Mononuclear cell (primary cell): Measurements from ENCODE around the gene RNF167. TPM values are rescaled to one million over a fixed set of nuclear protein-coding genes. Genes with fewer than 3 reads are reported as not detected.

ENCODE experiments used
- H3K27me3 ChIP-seq: 2 replicates; pipeline ENCODE4 v1.6.0; 2011; ENCODE audit warnings: low read length, control low read depth; ENCODE audit not compliant: insufficient read depth
- H3K4me1 ChIP-seq: 2 replicates; pipeline ENCODE4 v1.5.1; 2011; ENCODE audit warnings: mild to moderate bottlenecking, low read length, control low read depth; ENCODE audit not compliant: insufficient read depth
- H3K4me3 ChIP-seq: 2 replicates; pipeline ENCODE4 v1.5.1; 2011; ENCODE audit warnings: mild to moderate bottlenecking, low read length, moderate library complexity
- H3K9me3 ChIP-seq: 2 replicates; pipeline ENCODE4 v1.5.1; 2011; ENCODE audit warnings: low read depth, mild to moderate bottlenecking, control low read depth, low read length
- total RNA-seq: library from RNA; depleted of rRNA; stranded (reverse); fragments of >200 nt; gene quantifications from one replicate; pipeline ENCODE4 v1.2.3, GENCODE V29; 2012

The RNF167 gene
- total RNA-seq, 1 donor: 19.3 TPM

- H3K4me3 ChIP-seq: no peak overlapping the region
- H3K9me3 ChIP-seq: no peaks in the 10 kb centered on the region
- H3K4me1 ChIP-seq: peaks cover 55% of the 10 kb centered on the region
- H3K27me3 ChIP-seq: no peaks in the 10 kb centered on the region
Measured at GRCh38 chr17:4969047-4969550, 29.0 kb downstream of the RNF167 start.

GRCh38 chr17:4969551-4970173 lies 29.6 kb downstream of the RNF167 start:
- Histone ChIP-seq H3K4me1 (peaks cover 61% of the 10 kb centered on the region), H3K27me3 (no peaks in the 10 kb centered on the region), H3K4me3 (no peak overlapping the region), H3K9me3 (no peaks in the 10 kb centered on the region)

- Histone ChIP-seq H3K9me3 (no peaks in the 10 kb centered on the region), H3K4me3 (no peak overlapping the region), H3K27me3 (no peaks in the 10 kb centered on the region), H3K4me1 (peaks cover 61% of the 10 kb centered on the region)
Measured at GRCh38 chr17:4970273-4970672, 30.2 kb downstream of the RNF167 start.

- peaks cover 46% of the 10 kb centered on the region for H3K4me1 ChIP-seq
- no peaks in the 10 kb centered on the region for H3K9me3 ChIP-seq
- no peak overlapping the region for H3K4me3 ChIP-seq
- H3K27me3 ChIP-seq: no peaks in the 10 kb centered on the region
Measured at GRCh38 chr17:4971826-4972225, 31.8 kb downstream of the RNF167 start.

GRCh38 chr17:4972322-4972721 lies 32.3 kb downstream of the RNF167 start:
- H3K4me3 ChIP-seq: no peak overlapping the region
- H3K4me1 ChIP-seq: peaks cover 46% of the 10 kb centered on the region
- H3K9me3 ChIP-seq: no peaks in the 10 kb centered on the region
- no peaks in the 10 kb centered on the region for H3K27me3 ChIP-seq

- Histone ChIP-seq H3K27me3 (no peaks in the 10 kb centered on the region), H3K4me1 (peaks cover 47% of the 10 kb centered on the region), H3K9me3 (no peaks in the 10 kb centered on the region), H3K4me3 (no peak overlapping the region)
Measured at GRCh38 chr17:4972752-4973151, 32.7 kb downstream of the RNF167 start.

- Histone ChIP-seq H3K9me3 (no peaks in the 10 kb centered on the region), H3K4me1 (peaks cover 48% of the 10 kb centered on the region), H3K27me3 (no peaks in the 10 kb centered on the region), H3K4me3 (no peak overlapping the region)
Measured at GRCh38 chr17:4973256-4974114, 33.4 kb downstream of the RNF167 start.

- peaks cover 48% of the 10 kb centered on the region for H3K4me1 ChIP-seq
- H3K4me3 ChIP-seq: no peak overlapping the region
- no peaks in the 10 kb centered on the region for H3K27me3 ChIP-seq
- H3K9me3 ChIP-seq: no peaks in the 10 kb centered on the region
Measured at GRCh38 chr17:4974115-4974670, 34.1 kb downstream of the RNF167 start.

- H3K4me1 ChIP-seq: peaks cover 62% of the 10 kb centered on the region
- no peaks in the 10 kb centered on the region for H3K9me3 ChIP-seq
- no peak overlapping the region for H3K4me3 ChIP-seq
- H3K27me3 ChIP-seq: no peaks in the 10 kb centered on the region
Measured at GRCh38 chr17:4978726-4979125, 38.7 kb downstream of the RNF167 start.

GRCh38 chr17:4980644-4981216 lies 40.7 kb downstream of the RNF167 start:
- H3K9me3 ChIP-seq: no peaks in the 10 kb centered on the region
- H3K4me1 ChIP-seq: peaks cover 55% of the 10 kb centered on the region
- H3K4me3 ChIP-seq: no peak overlapping the region
- no peaks in the 10 kb centered on the region for H3K27me3 ChIP-seq

- H3K27me3 ChIP-seq: no peaks in the 10 kb centered on the region
Measured at GRCh38 chr17:4982305-4982704, 42.2 kb downstream of the RNF167 start.

GRCh38 chr17:4986403-4986802 lies 46.3 kb downstream of the RNF167 start:
- no peaks in the 10 kb centered on the region for H3K9me3 ChIP-seq
- peak overlapping the region; percentile 88 for H3K4me3 ChIP-seq
- H3K27me3 ChIP-seq: no peaks in the 10 kb centered on the region
- peaks cover 45% of the 10 kb centered on the region for H3K4me1 ChIP-seq

More at GRCh38 chr17:4982305-4982704, 42.2 kb downstream of the RNF167 start:
- H3K9me3 ChIP-seq: no peaks in the 10 kb centered on the region
- H3K4me1 ChIP-seq: peaks cover 68% of the 10 kb centered on the region
- H3K4me3 ChIP-seq: no peak overlapping the region

GRCh38 chr17:4986951-4987766 lies 47.1 kb downstream of the RNF167 start, which contains the start of gene CAMTA2:
TSS of gene CAMTA2 (minus strand) at chr17:4987675. CDS start at chr17:4986222, 1,453 bp downstream.
- H3K4me3 ChIP-seq: peak within 1 kb of the TSS; percentile 88
- no peaks in the 10 kb centered on the region for H3K27me3 ChIP-seq
- no peaks in the 10 kb centered on the region for H3K9me3 ChIP-seq
- H3K4me1 ChIP-seq: peaks cover 38% of the 10 kb centered on the region
